Activated CD8-positive, alpha-beta memory T cell treated with anti-CD3 and anti-CD28 coated beads, Interleukin-2, amount 50 U/mL, for 24 hours (primary cell): ENCODE results near the gene GABRP.

Experiments
- DNase-seq: peaks from one replicate; pipeline ENCODE4 v3.0.0-alpha.2; 2020; ENCODE audit errors: extremely low read depth

The GABRP gene

GRCh38 chr5:170861667-170861916, 78.1 kb downstream of the GABRP start:
- no peak for DNase-seq

GRCh38 chr5:170861917-170862766, 78.6 kb downstream of the GABRP start, which contains the start of gene RANBP17:
Gene RANBP17 (plus strand): TSS chr5:170862018.
- DNase-seq: no peak

- DNase-seq: no peak
These were observed 80.1 kb downstream of the GABRP start for GRCh38 chr5:170863646-170864045.
